OCI-LY3 (cell line): ENCODE measurements around the gene PAWR.

Experiments used
- H2AFZ ChIP-seq: fragments of 200-600, 300-600 bp; shearing (Covaris generic); 2 replicates; pipeline ENCODE4 v1.6.0; 2014; ENCODE audit warnings: antibody characterized with exemption, low read depth, low read length
- H3K27ac ChIP-seq: fragments of 200-600, 300-600 bp; sonication (generic); 2 replicates; pipeline ENCODE4 v1.5.1; 2014; ENCODE audit warnings: mild to moderate bottlenecking, low read length, moderate library complexity, mixed read lengths
- H3K27me3 ChIP-seq: fragments of 200-600, 300-600 bp; sonication (generic); 2 replicates; pipeline ENCODE4 v1.6.1; 2014; ENCODE audit warnings: low read depth, low read length, mixed read lengths
- H3K36me3 ChIP-seq: fragments of 200-600, 300-600 bp; sonication (generic); replicated peaks from 2 replicates; pipeline ENCODE3; 2014; ENCODE audit warnings: low read depth, low read length, mixed read lengths
- H3K4me1 ChIP-seq: fragments of 300-600, 200-600 bp; sonication (generic); 2 replicates; pipeline ENCODE4 v1.6.1; 2014; ENCODE audit warnings: low read length, mixed read lengths
- H3K4me2 ChIP-seq: fragments of 200-600, 300-600 bp; sonication (generic); 2 replicates; pipeline ENCODE4 v1.6.1; 2014; ENCODE audit warnings: low read length, mixed read lengths
- H3K4me3 ChIP-seq: fragments of 300-600, 200-600 bp; sonication (generic); 2 replicates; pipeline ENCODE4 v1.5.1; 2014; ENCODE audit warnings: antibody characterized with exemption, mild to moderate bottlenecking, low read length, moderate library complexity
- H3K79me2 ChIP-seq: fragments of 300-600, 200-600 bp; shearing (Covaris generic); 2 replicates; pipeline ENCODE4 v1.6.1; 2014; ENCODE audit warnings: mild to moderate bottlenecking, low read length, mixed read lengths
- H3K9ac ChIP-seq: fragments of 300-600, 200-600 bp; shearing (Covaris generic); 2 replicates; pipeline ENCODE4 v1.6.0; 2014; ENCODE audit warnings: mild to moderate bottlenecking, low read length, moderate library complexity
- H3K9me3 ChIP-seq: fragments of 200-600, 300-600 bp; shearing (Covaris generic); 2 replicates; pipeline ENCODE4 v1.6.1; 2014; ENCODE audit warnings: low read length, mixed read lengths; ENCODE audit not compliant: insufficient read depth
- H4K20me1 ChIP-seq: fragments of 200-600, 300-600 bp; sonication (generic); 2 replicates; pipeline ENCODE4 v1.6.1; 2016; ENCODE audit warnings: low read length, mixed read lengths; ENCODE audit not compliant: insufficient read depth
- EZH2phosphoT487 ChIP-seq: fragments of 200-600 bp; shearing (Covaris generic); IDR thresholded peaks from 2 replicates; pipeline ENCODE4 v1.6.1; 2018; ENCODE audit warnings: antibody characterized with exemption, mixed run types, low read depth
- TF ChIP-seq, protein P1 (sequence below): fragments of 200-600, 300-600 bp; sonication (generic); IDR thresholded peaks from 2 replicates; pipeline ENCODE4 v1.5.1; 2014; ENCODE audit warnings: antibody characterized with exemption, low read length, low read depth

Gene PAWR

DNA sequence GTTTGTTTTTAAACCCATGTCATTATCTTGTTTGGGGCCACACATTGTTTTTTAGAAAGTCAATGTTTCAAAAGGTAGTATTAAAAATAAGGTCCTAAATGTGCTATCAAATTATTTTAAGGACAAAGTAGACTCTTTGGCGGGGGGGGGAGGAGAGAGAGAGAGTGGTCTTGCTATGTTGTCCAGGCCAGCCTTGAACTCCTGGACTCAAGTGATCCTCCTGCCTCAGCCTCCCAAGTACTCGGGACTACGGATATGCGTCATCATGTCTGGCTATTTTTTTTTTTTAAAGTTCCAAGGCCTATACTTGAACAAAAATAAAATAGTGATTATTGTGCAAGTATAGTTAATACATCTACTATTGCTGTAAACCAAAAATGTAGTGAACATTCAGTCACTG, 26.2 kb downstream of the PAWR start:
- no peak overlapping the region for H3K9ac ChIP-seq
- no peak overlapping the region for H2AFZ ChIP-seq
- peaks cover 69% of the 10 kb centered on the region for H3K79me2 ChIP-seq
- H3K4me2 ChIP-seq = no peak overlapping the region
- no peak overlapping the region for H3K27ac ChIP-seq
- H3K4me1 ChIP-seq = peaks cover 27% of the 10 kb centered on the region
- TF ChIP-seq EZH2phosphoT487 = no peak
- TF ChIP-seq, protein P1, sequence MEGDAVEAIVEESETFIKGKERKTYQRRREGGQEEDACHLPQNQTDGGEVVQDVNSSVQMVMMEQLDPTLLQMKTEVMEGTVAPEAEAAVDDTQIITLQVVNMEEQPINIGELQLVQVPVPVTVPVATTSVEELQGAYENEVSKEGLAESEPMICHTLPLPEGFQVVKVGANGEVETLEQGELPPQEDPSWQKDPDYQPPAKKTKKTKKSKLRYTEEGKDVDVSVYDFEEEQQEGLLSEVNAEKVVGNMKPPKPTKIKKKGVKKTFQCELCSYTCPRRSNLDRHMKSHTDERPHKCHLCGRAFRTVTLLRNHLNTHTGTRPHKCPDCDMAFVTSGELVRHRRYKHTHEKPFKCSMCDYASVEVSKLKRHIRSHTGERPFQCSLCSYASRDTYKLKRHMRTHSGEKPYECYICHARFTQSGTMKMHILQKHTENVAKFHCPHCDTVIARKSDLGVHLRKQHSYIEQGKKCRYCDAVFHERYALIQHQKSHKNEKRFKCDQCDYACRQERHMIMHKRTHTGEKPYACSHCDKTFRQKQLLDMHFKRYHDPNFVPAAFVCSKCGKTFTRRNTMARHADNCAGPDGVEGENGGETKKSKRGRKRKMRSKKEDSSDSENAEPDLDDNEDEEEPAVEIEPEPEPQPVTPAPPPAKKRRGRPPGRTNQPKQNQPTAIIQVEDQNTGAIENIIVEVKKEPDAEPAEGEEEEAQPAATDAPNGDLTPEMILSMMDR = no peak
- no peak overlapping the region for H3K4me3 ChIP-seq
- no peaks in the 10 kb centered on the region for H3K9me3 ChIP-seq
- no peaks in the 10 kb centered on the region for H3K27me3 ChIP-seq
- H3K36me3 ChIP-seq = no peaks in the 10 kb centered on the region
- H4K20me1 ChIP-seq = peaks cover 38% of the 10 kb centered on the region

DNA sequence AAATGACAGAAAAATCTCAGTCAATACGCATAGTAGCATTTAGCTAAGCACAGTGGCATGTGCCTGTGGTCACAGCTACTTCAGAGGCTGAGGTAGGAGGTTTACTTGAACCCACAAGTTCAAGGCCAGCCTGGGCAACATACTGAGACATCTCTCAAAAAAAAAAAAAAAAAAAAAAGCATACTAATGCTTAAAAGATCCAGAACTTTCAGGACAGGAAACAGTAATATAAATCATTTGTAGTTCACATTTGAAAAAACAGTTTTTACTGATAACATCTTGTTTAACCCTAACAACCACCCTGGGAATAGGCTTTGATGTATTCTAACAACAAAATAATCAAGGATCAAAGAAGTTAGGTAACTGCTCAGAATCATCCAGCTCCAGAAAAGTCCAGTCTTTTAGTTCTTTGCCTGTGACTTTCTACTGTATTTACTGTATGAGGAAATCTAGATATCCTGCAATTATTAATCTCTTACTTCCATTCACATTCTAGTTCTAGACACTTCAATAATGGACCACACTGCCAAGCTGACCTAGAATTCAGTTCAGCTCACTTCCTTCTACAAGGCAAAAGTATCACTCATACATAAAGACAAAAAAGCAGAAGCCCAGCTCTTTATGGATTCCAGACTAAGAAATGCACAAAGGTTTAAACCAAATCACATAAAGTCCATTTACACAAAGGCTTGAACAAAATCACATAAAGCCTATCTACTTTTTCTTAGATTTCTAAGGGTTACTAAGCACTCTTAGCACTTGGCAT, 28.5 kb downstream of the PAWR start:
- Histone ChIP-seq H3K4me1 (peaks cover 27% of the 10 kb centered on the region), H3K9me3 (no peaks in the 10 kb centered on the region), H3K4me2 (peak overlapping the region; percentile 16; the same call in 1 of the 2 replicates), H3K79me2 (peaks cover 73% of the 10 kb centered on the region), H3K27me3 (no peaks in the 10 kb centered on the region), H3K4me3 (no peak overlapping the region), H2AFZ (no peak overlapping the region), H3K27ac (0 out of 2 replicates have a peak overlapping the region, but pooled peaks have one; percentile 5), H3K36me3 (no peaks in the 10 kb centered on the region), H4K20me1 (peaks cover 28% of the 10 kb centered on the region), H3K9ac (no peak overlapping the region)
- TF ChIP-seq EZH2phosphoT487 = no peak
- TF ChIP-seq, protein P1 = no peak

DNA sequence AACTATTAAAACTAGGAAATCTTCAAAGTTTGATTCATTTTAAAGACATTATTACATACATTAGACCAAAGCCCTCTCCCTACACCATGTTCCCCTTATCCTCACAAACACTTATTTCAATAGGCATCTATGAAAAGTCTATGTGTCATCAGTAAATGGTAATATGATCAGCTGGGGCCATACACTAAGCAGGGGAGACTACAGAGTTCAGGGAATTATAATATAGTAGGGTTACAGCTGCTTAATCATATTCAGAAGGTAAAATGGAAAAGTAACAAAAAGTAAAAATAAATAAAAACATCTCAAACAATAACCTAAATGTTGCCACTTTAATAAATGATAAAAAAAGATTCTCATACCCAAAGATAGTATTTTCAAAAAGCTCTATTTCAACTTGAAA, 29.1 kb downstream of the PAWR start:
- Histone ChIP-seq H3K9me3 (no peaks in the 10 kb centered on the region), H3K9ac (no peak overlapping the region), H3K79me2 (peaks cover 75% of the 10 kb centered on the region), H3K4me3 (no peak overlapping the region), H3K27me3 (no peaks in the 10 kb centered on the region), H3K4me1 (peaks cover 27% of the 10 kb centered on the region), H2AFZ (no peak overlapping the region), H3K4me2 (no peak overlapping the region), H3K36me3 (peaks cover 4% of the 10 kb centered on the region), H3K27ac (no peak overlapping the region), H4K20me1 (peaks cover 28% of the 10 kb centered on the region)
- TF ChIP-seq, protein P1 = no peak
- no peak for TF ChIP-seq EZH2phosphoT487

DNA sequence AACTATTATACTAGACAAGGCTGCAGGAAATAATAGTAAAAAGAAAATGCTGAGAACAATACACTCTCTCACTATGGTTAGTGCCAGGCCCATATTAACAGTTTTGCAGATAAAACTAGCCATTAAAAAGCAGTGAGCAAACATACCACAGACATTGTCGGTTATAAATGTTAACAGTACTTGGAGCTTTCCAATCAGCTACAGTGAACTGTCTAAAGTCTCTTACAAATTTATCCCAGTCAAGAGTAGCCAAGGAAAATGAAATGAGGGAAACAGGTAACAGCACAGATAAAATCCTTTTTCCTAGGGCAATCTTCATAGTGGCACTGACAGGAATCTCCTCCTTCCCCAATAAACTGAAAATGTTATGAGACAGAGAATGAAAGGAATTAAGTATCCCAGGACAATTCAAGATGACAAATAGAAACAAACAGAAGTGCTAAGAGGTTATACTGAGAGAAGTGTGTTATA, 30.8 kb downstream of the PAWR start:
- Histone ChIP-seq H3K36me3 (peaks cover 9% of the 10 kb centered on the region), H3K4me2 (no peak overlapping the region), H3K4me1 (peaks cover 15% of the 10 kb centered on the region), H3K4me3 (no peak overlapping the region), H4K20me1 (peaks cover 25% of the 10 kb centered on the region), H3K27me3 (no peaks in the 10 kb centered on the region), H3K9ac (no peak overlapping the region), H3K27ac (no peak overlapping the region), H3K9me3 (no peaks in the 10 kb centered on the region), H2AFZ (no peak overlapping the region), H3K79me2 (peaks cover 78% of the 10 kb centered on the region)
- no peak for TF ChIP-seq EZH2phosphoT487
- TF ChIP-seq, protein P1 = no peak
